Breast epithelium (tissue), 4 donors: ENCODE data around the gene NCAM2. TPM values are rescaled to one million over a fixed set of nuclear protein-coding genes. Genes with fewer than 3 reads are reported as not detected.

Experiments used
- DNase-seq, 2 donors: peaks; one replicate each; pipeline ENCODE4 v3.0.0-alpha.2; 2019; ENCODE audit warnings: low spot score in 2 of 2
- H3K27ac ChIP-seq, 2 donors: fragments of 200-600 bp; sonication (generic) in 1 of 2; one replicate each; pipeline ENCODE4 v1.5.1; 2016 to 2019; ENCODE audit warnings: mild to moderate bottlenecking in 1 of 2
- H3K27me3 ChIP-seq, 2 donors: fragments of 200-600 bp; sonication (generic) in 1 of 2; one replicate each; pipeline versions ENCODE4 v1.5.1 to v1.6.0; 2017 to 2019; ENCODE audit warnings: control low read depth in 1 of 2, mild to moderate bottlenecking in 1 of 2
- H3K36me3 ChIP-seq: fragments of 200-600 bp; one replicate; pipeline ENCODE4 v1.5.1; 2019
- H3K4me1 ChIP-seq, 2 donors: fragments of 200-600 bp; sonication (generic); one replicate each; pipeline ENCODE4 v1.5.1; 2016 to 2019; ENCODE audit warnings: control low read depth in 1 of 2
- H3K4me3 ChIP-seq, 3 donors: fragments of 200-600 bp; sonication (generic); 1 replicate in 2 of 3; 2 replicates in 1 of 3; pipeline ENCODE4 v1.5.1; 2016 to 2019; ENCODE audit warnings: mild to moderate bottlenecking in 3 of 3, moderate library complexity in 2 of 3
- H3K9me3 ChIP-seq, 2 donors: fragments of 200-600 bp; sonication (generic) in 1 of 2; one replicate each; pipeline ENCODE4 v1.5.1; 2016 to 2019; ENCODE audit warnings: control low read depth in 1 of 2
- CTCF ChIP-seq, 3 donors: fragments of 450-650 bp; IDR thresholded peaks; one replicate each; pipeline ENCODE4 v1.5.1; 2016 to 2017; ENCODE audit warnings: antibody characterized with exemption in 3 of 3, mild to moderate bottlenecking in 3 of 3, moderate library complexity in 3 of 3
- POLR2A ChIP-seq: fragments of 450-650 bp; IDR thresholded peaks from one replicate; pipeline ENCODE4 v1.6.1; 2016; ENCODE audit warnings: antibody characterized with exemption, mild to moderate bottlenecking, moderate library complexity
- POLR2AphosphoS5 ChIP-seq, 3 donors: sonication (generic); formaldehyde crosslinking; IDR thresholded peaks; one replicate each; pipeline ENCODE4 v1.6.1; 2017; ENCODE audit warnings: antibody characterized with exemption in 3 of 3
- intact Hi-C: fragments of 100-400 bp; cut with DNase I; formaldehyde crosslinking; loops from one replicate; pipeline ENCODE4 v1.15.1; 2023; ENCODE audit warnings: low total_unique reads
- total RNA-seq, 3 donors: library from RNA; depleted of rRNA; stranded (reverse); fragments of >200 nt; gene quantifications; one replicate each; pipeline ENCODE4 v1.1.0, GENCODE V29; 2016

NCAM2 gene
- total RNA-seq, 3 donors from 2014 or later: 2.6 to 6.3 (median 3.6) TPM

GRCh38 chr21:21003701-21004100, 5.5 kb downstream of the NCAM2 start:
- intact Hi-C loops: no loop called here
- H3K27me3 ChIP-seq: no peaks in the 10 kb centered on the region
- H3K36me3 ChIP-seq: no peaks in the 10 kb centered on the region
- DNase-seq: no peak
- no peak overlapping the region for H3K27ac ChIP-seq
- H3K4me1 ChIP-seq: peaks cover 0 to 3% of the 10 kb centered on the region in 2 donors
- no peaks in the 10 kb centered on the region for H3K9me3 ChIP-seq
- TF ChIP-seq CTCF (IDR thresholded peaks at IDR 0.05): peak in 1 of 3 donors; percentile 30
- no peak for TF ChIP-seq POLR2A
- no peak overlapping the region for H3K4me3 ChIP-seq

- no peak for TF ChIP-seq POLR2AphosphoS5 (IDR thresholded peaks at IDR 0.05)
- no peak for TF ChIP-seq POLR2A
- TF ChIP-seq CTCF (IDR thresholded peaks at IDR 0.05): no peak
- no peaks in the 10 kb centered on the region for H3K9me3 ChIP-seq
- H3K4me3 ChIP-seq: no peak overlapping the region
- no peaks in the 10 kb centered on the region for H3K27me3 ChIP-seq
- H3K27ac ChIP-seq: no peak overlapping the region
- H3K4me1 ChIP-seq: no peaks in the 10 kb centered on the region
- intact Hi-C loops: no loop called here
- no peaks in the 10 kb centered on the region for H3K36me3 ChIP-seq
- no peak for DNase-seq
Observed at GRCh38 chr21:21007606-21008005, 9.4 kb downstream of the NCAM2 start.

DNA sequence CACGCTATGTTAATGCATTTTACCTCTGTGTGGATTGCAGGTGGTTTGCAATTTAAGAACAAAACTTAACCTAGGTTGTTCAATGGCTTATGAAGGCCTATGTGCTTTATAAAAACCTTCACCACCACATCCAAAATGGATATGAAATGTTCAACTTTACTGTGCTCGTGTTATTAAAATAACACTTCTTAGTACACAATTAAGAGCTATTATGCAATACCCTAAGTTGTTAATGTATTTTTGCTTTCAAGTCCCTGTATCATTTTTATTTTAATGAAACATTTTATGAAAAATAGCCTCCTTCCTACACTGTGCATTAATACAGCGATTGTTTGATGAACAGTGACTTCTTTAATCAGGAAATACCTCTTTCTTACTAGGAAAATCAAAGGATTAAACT, 12.0 kb downstream of the NCAM2 start:
- H3K27me3 ChIP-seq: no peaks in the 10 kb centered on the region
- intact Hi-C loops: no loop called here
- TF ChIP-seq CTCF (IDR thresholded peaks at IDR 0.05): no peak
- no peak for TF ChIP-seq POLR2AphosphoS5 (IDR thresholded peaks at IDR 0.05)
- no peak for TF ChIP-seq POLR2A
- no peaks in the 10 kb centered on the region for H3K9me3 ChIP-seq
- no peak for DNase-seq
- no peak overlapping the region for H3K4me3 ChIP-seq
- H3K27ac ChIP-seq: no peak overlapping the region
- H3K36me3 ChIP-seq: no peaks in the 10 kb centered on the region
- H3K4me1 ChIP-seq: no peaks in the 10 kb centered on the region

DNA sequence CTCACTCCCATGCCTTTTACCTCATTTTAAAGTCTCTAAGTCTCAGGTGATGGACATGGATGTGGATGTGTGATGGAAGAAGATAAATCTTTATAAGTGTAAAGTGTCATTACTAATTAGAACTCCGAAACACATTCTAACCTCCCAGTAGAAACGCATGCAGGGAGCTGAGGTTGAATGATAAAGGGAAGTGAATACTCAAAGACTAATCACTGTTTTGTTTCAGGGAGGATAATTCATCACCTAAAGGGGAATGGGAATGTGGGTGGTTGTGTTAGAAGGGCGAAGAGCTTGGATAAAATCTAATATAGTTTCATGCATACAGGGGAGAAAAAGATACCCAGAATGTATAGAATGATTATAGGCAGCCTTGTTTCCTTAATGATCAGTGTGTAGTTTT, 12.5 kb downstream of the NCAM2 start:
- no peak for DNase-seq
- no peaks in the 10 kb centered on the region for H3K4me1 ChIP-seq
- H3K4me3 ChIP-seq: no peak overlapping the region
- no peaks in the 10 kb centered on the region for H3K9me3 ChIP-seq
- H3K27ac ChIP-seq: no peak overlapping the region
- no peak for TF ChIP-seq POLR2A
- no peak for TF ChIP-seq POLR2AphosphoS5 (IDR thresholded peaks at IDR 0.05)
- no peak for TF ChIP-seq CTCF (IDR thresholded peaks at IDR 0.05)
- no peaks in the 10 kb centered on the region for H3K27me3 ChIP-seq
- intact Hi-C loops: no loop called here
- no peaks in the 10 kb centered on the region for H3K36me3 ChIP-seq

GRCh38 chr21:21018821-21019220, 20.6 kb downstream of the NCAM2 start:
- H3K4me3 ChIP-seq: no peak overlapping the region
- H3K36me3 ChIP-seq: no peaks in the 10 kb centered on the region
- no peak for DNase-seq
- no peaks in the 10 kb centered on the region for H3K9me3 ChIP-seq
- no peak overlapping the region for H3K27ac ChIP-seq
- intact Hi-C loops: no loop called here
- H3K4me1 ChIP-seq: no peaks in the 10 kb centered on the region
- TF ChIP-seq POLR2A (no peak), POLR2AphosphoS5 (IDR thresholded peaks at IDR 0.05) (no peak), CTCF (IDR thresholded peaks at IDR 0.05) (no peak)
- H3K27me3 ChIP-seq: no peaks in the 10 kb centered on the region
